HCT116 (cell line): ENCODE data around the gene NXPE3. TPM values are rescaled to one million over a fixed set of nuclear protein-coding genes. Genes with fewer than 3 reads are reported as not detected.

Experiments used
- ATAC-seq: fragments of 200-7000 bp; cut with Tn5 transposase; 2 replicates; pipeline ENCODE4 v1.9.1; 2020; ENCODE audit warnings: mild to moderate bottlenecking, moderate library complexity
- BruUV-seq: library from RNA; stranded (reverse); fragments of 400-500 nt; replicated peaks from 2 replicates; lab custom pipeline; 2021; lab: Mats Ljungman, UMichigan
- CTCF ChIA-PET: fragments of 300-600 bp; sonication (Branson Sonifier 250); formaldehyde crosslinking; loops from one replicate; lab custom pipeline; 2021; ENCODE audit warnings: antibody characterized with exemption; lab: Charles Lee
- POLR2A ChIA-PET: fragments of 300-600, 350-600 bp; sonication (Branson Sonifier 250); formaldehyde crosslinking; loops from one replicate; lab custom pipeline; 2021; ENCODE audit warnings: antibody characterized with exemption; lab: Charles Lee
- RAD21 ChIA-PET, 2 experiments: fragments of 300-600 bp; sonication (Branson Sonifier 250); formaldehyde crosslinking; loops; one replicate each; lab custom pipeline; 2023; ENCODE audit warnings: low total read pairs in 2 of 2; ENCODE audit not compliant: uncharacterized antibody in 2 of 2, unreplicated experiment in 2 of 2, low non-redundant PET in 1 of 2; lab: Charles Lee
- DNase-seq: peaks from one replicate; pipeline ENCODE4 v3.0.0-alpha.2; 2010; ENCODE audit warnings: low read depth, low spot score
- H2AFZ ChIP-seq: fragments of 200-600 bp; shearing (Covaris generic), sonication (generic); 2 replicates; pipeline ENCODE4 v1.6.1; 2017; ENCODE audit warnings: low read depth, mixed run types, mixed read lengths, antibody characterized with exemption, low read length; ENCODE audit not compliant: poor library complexity, severe bottlenecking
- H3K27ac ChIP-seq: 2 replicates; pipeline ENCODE4 v1.5.1; 2012; ENCODE audit warnings: low read depth, low read length
- H3K27me3 ChIP-seq: fragments of 200-600 bp; sonication (generic); 2 replicates; pipeline ENCODE4 v1.6.1; 2016; ENCODE audit warnings: mixed run types, low read length, mixed read lengths; ENCODE audit not compliant: insufficient read depth
- H3K36me3 ChIP-seq, 2 experiments: fragments of 200-500 bp in 1 of 2; fragments of 200-600 bp in 1 of 2; sonication (Bioruptor generic) in 1 of 2; sonication (generic) in 1 of 2; 2 replicates each; pipeline versions ENCODE4 v1.5.1 to v1.6.1; 2014 to 2016; ENCODE audit warnings: low read length in 2 of 2, inconsistent platforms in 1 of 2, mixed read lengths in 1 of 2, mixed run types in 1 of 2; ENCODE audit not compliant: insufficient read depth in 2 of 2, control insufficient read depth in 1 of 2
- H3K4me1 ChIP-seq, 2 experiments: fragments of 200-600 bp in 1 of 2; sonication (generic) in 1 of 2; 2 replicates each; pipeline versions ENCODE4 v1.5.1 to v1.6.1; 2012 to 2017; ENCODE audit warnings: low read length in 2 of 2, inconsistent platforms in 1 of 2, mild to moderate bottlenecking in 1 of 2, mixed read lengths in 1 of 2, mixed run types in 1 of 2, moderate library complexity in 1 of 2; ENCODE audit not compliant: insufficient read depth in 2 of 2, control insufficient read depth in 1 of 2
- H3K4me2 ChIP-seq: fragments of 200-600 bp; sonication (generic); 2 replicates; pipeline ENCODE4 v1.6.1; 2017; ENCODE audit warnings: mixed run types, low read length, mixed read lengths
- H3K4me3 ChIP-seq, 2 experiments: fragments of 200-600 bp in 1 of 2; sonication (generic) in 1 of 2; replicated peaks in 1 of 2; 2 replicates each; pipeline ENCODE4 v1.5.1; 2011 to 2016; ENCODE audit warnings: low read length in 2 of 2, control low read depth in 1 of 2, low read depth in 1 of 2, mild to moderate bottlenecking in 1 of 2, mixed read lengths in 1 of 2, mixed run types in 1 of 2
- H3K79me2 ChIP-seq: fragments of 200-600 bp; sonication (generic); 2 replicates; pipeline ENCODE4 v1.6.1; 2017; ENCODE audit warnings: mild to moderate bottlenecking, mixed run types, low read length, moderate library complexity, mixed read lengths; ENCODE audit not compliant: insufficient read depth
- H3K9ac ChIP-seq: fragments of 200-600 bp; sonication (generic); 2 replicates; pipeline ENCODE4 v1.6.1; 2016; ENCODE audit warnings: low read length, mixed read lengths
- H3K9me2 ChIP-seq: fragments of 200-600 bp; sonication (generic), shearing (Covaris generic); 2 replicates; pipeline ENCODE4 v1.6.1; 2017; ENCODE audit warnings: mixed run types, mild to moderate bottlenecking, moderate library complexity; ENCODE audit not compliant: insufficient read depth
- H3K9me3 ChIP-seq, 2 experiments: fragments of 200-500 bp in 1 of 2; fragments of 200-600 bp in 1 of 2; sonication (Bioruptor generic) in 1 of 2; sonication (generic) in 1 of 2; 2 replicates each; pipeline ENCODE4 v1.6.1; 2014 to 2017; ENCODE audit warnings: low read length in 2 of 2, mixed read lengths in 2 of 2, inconsistent platforms in 1 of 2, low read depth in 1 of 2, mild to moderate bottlenecking in 1 of 2, mixed run types in 1 of 2, moderate library complexity in 1 of 2; ENCODE audit not compliant: control insufficient read depth in 1 of 2, insufficient read depth in 1 of 2
- H4K20me1 ChIP-seq: fragments of 200-600 bp; sonication (generic), shearing (Covaris generic); 2 replicates; pipeline ENCODE4 v1.6.1; 2017; ENCODE audit warnings: mixed run types, mild to moderate bottlenecking, moderate library complexity; ENCODE audit not compliant: insufficient read depth
- CBX3 ChIP-seq: IDR thresholded peaks from 2 replicates; pipeline ENCODE4 v1.6.1; 2012; ENCODE audit warnings: low read depth
- POLR2AphosphoS5 ChIP-seq: IDR thresholded peaks from 2 replicates; pipeline ENCODE4 v1.6.1; 2011; ENCODE audit warnings: mild to moderate bottlenecking, low read depth, low read length, moderate library complexity
- RAD21 ChIP-seq: IDR thresholded peaks from 2 replicates; pipeline ENCODE4 v1.6.1; 2012; ENCODE audit warnings: low read depth, mild to moderate bottlenecking
- ZFX ChIP-seq: fragments of 450-650 bp; IDR thresholded peaks from 2 replicates; pipeline ENCODE4 v1.6.1; 2017
- ZNF274 ChIP-seq: fragments of 200-500 bp; sonication (Bioruptor generic); IDR thresholded peaks from 2 replicates; pipeline ENCODE4 v1.6.1; 2014; ENCODE audit warnings: mild to moderate bottlenecking, low read depth, low read length, inconsistent platforms
- intact Hi-C: fragments of 100-400 bp; cut with micrococcal nuclease; formaldehyde crosslinking; loops from 2 replicates; pipeline ENCODE4 v1.10.0; 2022
- total RNA-seq: library from RNA; stranded (reverse); gene quantifications from one replicate; pipeline ENCODE4 v1.2.1, GENCODE V29; 2021; ENCODE audit not compliant: unreplicated experiment
- TF ChIP-seq, protein P1 (sequence below): IDR thresholded peaks from 2 replicates; pipeline ENCODE4 v1.6.1; 2012; ENCODE audit warnings: low read depth

NXPE3 gene
- total RNA-seq, 1 experiment from 2014 or later = 4.3 TPM

DNA sequence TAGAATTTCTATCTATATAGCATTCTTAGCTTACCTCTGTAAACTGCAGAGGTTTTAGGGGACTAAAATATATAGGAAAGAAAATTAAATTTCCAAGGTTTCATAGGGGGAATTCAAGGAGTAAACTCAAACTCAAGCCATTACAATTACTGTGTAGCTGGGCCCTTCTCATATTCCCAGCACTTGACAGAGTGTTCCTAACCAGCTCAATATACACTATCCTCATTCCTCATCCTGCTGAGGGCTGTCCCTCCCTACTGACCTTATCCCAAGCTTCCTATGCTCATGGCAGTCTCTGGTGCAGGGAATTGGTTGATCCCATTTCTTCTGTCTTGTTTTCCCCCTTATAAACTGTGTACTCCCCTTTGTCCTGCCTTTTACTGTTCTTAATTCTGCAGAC, 33.9 kb downstream of the NXPE3 start:
- no TSS peak for BruUV-seq
- CTCF ChIA-PET = interaction anchor here (0.8 to 8.0 kb wide), 4 partner anchors 10 to 724 kb away, joined by 3 to 121 read pairs (median 4); no protein-coding TSS in a partner anchor
- intact Hi-C loops = loop anchor here (1.0 kb wide), 1 partner anchor 412 kb away; no protein-coding TSS in a partner anchor

More for the DNA sequence above, 33.9 kb downstream of the NXPE3 start:
- TF ChIP-seq POLR2AphosphoS5 = no peak
- TF ChIP-seq RAD21 = no peak
- TF ChIP-seq, protein P1, sequence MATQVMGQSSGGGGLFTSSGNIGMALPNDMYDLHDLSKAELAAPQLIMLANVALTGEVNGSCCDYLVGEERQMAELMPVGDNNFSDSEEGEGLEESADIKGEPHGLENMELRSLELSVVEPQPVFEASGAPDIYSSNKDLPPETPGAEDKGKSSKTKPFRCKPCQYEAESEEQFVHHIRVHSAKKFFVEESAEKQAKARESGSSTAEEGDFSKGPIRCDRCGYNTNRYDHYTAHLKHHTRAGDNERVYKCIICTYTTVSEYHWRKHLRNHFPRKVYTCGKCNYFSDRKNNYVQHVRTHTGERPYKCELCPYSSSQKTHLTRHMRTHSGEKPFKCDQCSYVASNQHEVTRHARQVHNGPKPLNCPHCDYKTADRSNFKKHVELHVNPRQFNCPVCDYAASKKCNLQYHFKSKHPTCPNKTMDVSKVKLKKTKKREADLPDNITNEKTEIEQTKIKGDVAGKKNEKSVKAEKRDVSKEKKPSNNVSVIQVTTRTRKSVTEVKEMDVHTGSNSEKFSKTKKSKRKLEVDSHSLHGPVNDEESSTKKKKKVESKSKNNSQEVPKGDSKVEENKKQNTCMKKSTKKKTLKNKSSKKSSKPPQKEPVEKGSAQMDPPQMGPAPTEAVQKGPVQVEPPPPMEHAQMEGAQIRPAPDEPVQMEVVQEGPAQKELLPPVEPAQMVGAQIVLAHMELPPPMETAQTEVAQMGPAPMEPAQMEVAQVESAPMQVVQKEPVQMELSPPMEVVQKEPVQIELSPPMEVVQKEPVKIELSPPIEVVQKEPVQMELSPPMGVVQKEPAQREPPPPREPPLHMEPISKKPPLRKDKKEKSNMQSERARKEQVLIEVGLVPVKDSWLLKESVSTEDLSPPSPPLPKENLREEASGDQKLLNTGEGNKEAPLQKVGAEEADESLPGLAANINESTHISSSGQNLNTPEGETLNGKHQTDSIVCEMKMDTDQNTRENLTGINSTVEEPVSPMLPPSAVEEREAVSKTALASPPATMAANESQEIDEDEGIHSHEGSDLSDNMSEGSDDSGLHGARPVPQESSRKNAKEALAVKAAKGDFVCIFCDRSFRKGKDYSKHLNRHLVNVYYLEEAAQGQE = no peak
- TF ChIP-seq CBX3 = no peak
- no peak for TF ChIP-seq ZFX
- no peak for TF ChIP-seq ZNF274
- Histone ChIP-seq H3K27ac (no peak overlapping the region), H3K4me3 (no peak overlapping the region), H3K27me3 (no peaks in the 10 kb centered on the region), H2AFZ (no peak overlapping the region), H4K20me1 (no peaks in the 10 kb centered on the region), H3K36me3 (no peaks in the 10 kb centered on the region), H3K9me2 (no peaks in the 10 kb centered on the region), H3K79me2 (no peaks in the 10 kb centered on the region), H3K4me1 (no peaks in the 10 kb centered on the region), H3K4me2 (no peak overlapping the region), H3K9me3 (no peaks in the 10 kb centered on the region), H3K9ac (no peak overlapping the region)
- no peak for ATAC-seq
- no peak for DNase-seq
- RAD21 ChIA-PET = interaction anchor here (1.2 to 2.6 kb wide), 3 partner anchors 412 to 723 kb away, joined by 3 to 7 read pairs (median 4); no protein-coding TSS in a partner anchor
- POLR2A ChIA-PET = no interaction called here
